H7 (cell line): ENCODE data around the gene CLDN20. TPM values are rescaled to one million over a fixed set of nuclear protein-coding genes. Genes with fewer than 3 reads are reported as not detected.
"Not testable (repeated sequence)": the region's sequence is repeated elsewhere in the genome, so short reads cannot be mapped to it uniquely, and the experiment has no call there.

Experiments
- DNase-seq: peaks from one replicate; pipeline ENCODE4 v3.0.0; 2012
- H3K27me3 ChIP-seq: 2 replicates; pipeline ENCODE4 v1.6.0; 2011; ENCODE audit warnings: mild to moderate bottlenecking, low read length; ENCODE audit not compliant: control insufficient read depth, insufficient read depth
- H3K36me3 ChIP-seq: replicated peaks from 2 replicates; pipeline ENCODE4 v1.5.1; 2011; ENCODE audit warnings: low read length; ENCODE audit not compliant: control insufficient read depth, insufficient read depth
- H3K4me3 ChIP-seq: 2 replicates; pipeline ENCODE4 v1.5.1; 2011; ENCODE audit warnings: low read depth, mild to moderate bottlenecking, control low read depth, low read length, moderate library complexity; ENCODE audit not compliant: insufficient read depth
- total RNA-seq: library from RNA; depleted of rRNA; stranded (reverse); fragments of >200 nt; shearing (Covaris generic); gene quantifications from 2 replicates; pipeline ENCODE4 v1.2.3, GENCODE V29; 2014

Gene CLDN20
- total RNA-seq, 1 experiment from 2014 or later = not detected

- peaks cover 13% of the 10 kb centered on the region for H3K36me3 ChIP-seq
- no peaks in the 10 kb centered on the region for H3K27me3 ChIP-seq
- no peak for DNase-seq
- no peak overlapping the region for H3K4me3 ChIP-seq
Observed at GRCh38 chr6:155253337-155253736, 10.5 kb upstream of the CLDN20 start.

GRCh38 chr6:155254139-155254538 lies 9.7 kb upstream of the CLDN20 start:
- peaks cover 18% of the 10 kb centered on the region for H3K36me3 ChIP-seq
- H3K27me3 ChIP-seq = no peaks in the 10 kb centered on the region
- DNase-seq = no peak
- no peak overlapping the region for H3K4me3 ChIP-seq

DNA sequence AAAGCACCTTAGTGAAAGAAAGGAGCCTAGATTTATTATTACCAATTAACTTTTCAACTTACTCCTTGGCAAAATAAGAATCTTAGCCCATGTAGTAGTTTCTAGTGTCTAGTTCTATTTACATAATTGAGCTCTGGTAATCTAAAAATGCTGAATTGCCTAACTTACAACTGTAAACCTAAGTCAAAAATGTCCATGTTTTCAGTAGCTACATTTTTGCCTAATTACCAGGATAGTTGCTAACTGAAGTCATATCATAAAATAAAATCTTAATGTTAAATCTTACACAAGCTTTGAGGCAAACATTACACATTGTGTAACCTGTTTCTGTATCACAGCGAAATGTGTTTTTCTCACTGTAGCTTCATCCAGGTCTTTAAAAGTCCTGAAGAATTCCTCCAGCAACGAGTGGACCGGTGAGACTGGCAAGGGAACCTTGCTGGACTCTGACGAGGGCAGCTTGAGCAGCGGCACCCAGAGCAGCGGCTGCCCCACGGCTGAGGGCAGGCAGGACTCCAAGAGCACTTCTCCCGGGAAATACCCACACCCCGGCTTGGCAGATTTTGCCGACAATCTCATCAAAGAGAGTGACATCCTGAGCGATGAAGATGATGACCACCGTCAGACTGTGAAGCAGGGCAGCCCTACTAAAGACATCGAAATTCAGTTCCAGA lies 7.6 kb upstream of the CLDN20 start:
- DNase-seq = no peak
- Histone ChIP-seq H3K27me3 (no peaks in the 10 kb centered on the region), H3K4me3 (no peak overlapping the region), H3K36me3 (peaks cover 20% of the 10 kb centered on the region)

GRCh38 chr6:155257796-155258195 lies 6.0 kb upstream of the CLDN20 start:
- H3K36me3 ChIP-seq = peaks cover 18% of the 10 kb centered on the region

GRCh38 chr6:155259204-155259603 lies 4.6 kb upstream of the CLDN20 start:
- DNase-seq = no peak
- Histone ChIP-seq H3K27me3 (no peaks in the 10 kb centered on the region), H3K36me3 (peaks cover 18% of the 10 kb centered on the region), H3K4me3 (no peak overlapping the region)

More at GRCh38 chr6:155257796-155258195, 6.0 kb upstream of the CLDN20 start:
- H3K27me3 ChIP-seq = no peaks in the 10 kb centered on the region
- DNase-seq = no peak
- no peak overlapping the region for H3K4me3 ChIP-seq

DNA sequence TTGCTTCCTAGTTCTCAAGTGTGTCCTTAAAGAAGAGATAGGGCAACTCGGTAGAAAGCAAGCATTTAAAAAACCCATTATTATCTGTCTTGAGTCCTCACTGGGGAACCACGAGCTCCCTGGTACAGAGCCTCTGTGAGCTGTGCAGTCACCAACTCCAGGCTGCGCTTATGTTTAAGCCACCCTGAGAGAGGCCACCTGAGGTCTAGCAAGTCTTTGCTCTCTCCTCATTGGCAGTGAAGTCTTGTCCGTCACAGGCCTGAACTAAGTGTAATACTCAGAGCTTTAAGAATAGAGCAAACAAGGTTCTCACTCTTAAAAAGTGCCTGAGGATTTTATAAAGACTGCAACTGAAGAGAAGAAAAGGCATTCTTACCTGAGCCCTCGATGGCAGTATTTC lies 3.9 kb upstream of the CLDN20 start:
- DNase-seq = no peak
- H3K4me3 ChIP-seq = no peak overlapping the region
- H3K36me3 ChIP-seq = peaks cover 17% of the 10 kb centered on the region
- no peaks in the 10 kb centered on the region for H3K27me3 ChIP-seq

- DNase-seq = no peak
- Histone ChIP-seq H3K27me3 (no peaks in the 10 kb centered on the region), H3K4me3 (no peak overlapping the region), H3K36me3 (peaks cover 17% of the 10 kb centered on the region)
Observed at GRCh38 chr6:155260686-155261085, 3.1 kb upstream of the CLDN20 start.

- peaks cover 17% of the 10 kb centered on the region for H3K36me3 ChIP-seq
- DNase-seq = peak; percentile 75
Observed at GRCh38 chr6:155261111-155261900, 2.5 kb upstream of the CLDN20 start.

DNA sequence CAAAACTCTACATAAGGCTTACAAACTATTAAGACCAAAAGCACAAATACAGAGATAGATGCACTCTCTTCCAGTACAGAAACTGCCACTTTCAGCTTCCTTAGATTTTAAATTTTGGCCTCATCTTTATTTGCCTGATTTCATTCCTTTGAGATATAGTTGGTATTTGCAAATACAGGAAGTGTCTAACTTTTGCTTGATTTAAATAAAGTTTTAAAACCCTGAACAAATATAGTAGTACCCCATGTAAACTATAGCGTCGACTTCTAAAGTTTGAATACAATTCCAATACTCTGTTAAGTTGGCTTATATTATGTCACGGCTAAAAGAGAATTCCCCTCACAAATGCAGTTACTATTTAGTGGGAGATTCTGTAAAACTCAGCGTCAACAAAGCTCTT lies 1.2 kb upstream of the CLDN20 start:
- H3K4me3 ChIP-seq = no peak overlapping the region

More at GRCh38 chr6:155261111-155261900, 2.5 kb upstream of the CLDN20 start:
- no peak overlapping the region for H3K4me3 ChIP-seq
- no peaks in the 10 kb centered on the region for H3K27me3 ChIP-seq

DNA sequence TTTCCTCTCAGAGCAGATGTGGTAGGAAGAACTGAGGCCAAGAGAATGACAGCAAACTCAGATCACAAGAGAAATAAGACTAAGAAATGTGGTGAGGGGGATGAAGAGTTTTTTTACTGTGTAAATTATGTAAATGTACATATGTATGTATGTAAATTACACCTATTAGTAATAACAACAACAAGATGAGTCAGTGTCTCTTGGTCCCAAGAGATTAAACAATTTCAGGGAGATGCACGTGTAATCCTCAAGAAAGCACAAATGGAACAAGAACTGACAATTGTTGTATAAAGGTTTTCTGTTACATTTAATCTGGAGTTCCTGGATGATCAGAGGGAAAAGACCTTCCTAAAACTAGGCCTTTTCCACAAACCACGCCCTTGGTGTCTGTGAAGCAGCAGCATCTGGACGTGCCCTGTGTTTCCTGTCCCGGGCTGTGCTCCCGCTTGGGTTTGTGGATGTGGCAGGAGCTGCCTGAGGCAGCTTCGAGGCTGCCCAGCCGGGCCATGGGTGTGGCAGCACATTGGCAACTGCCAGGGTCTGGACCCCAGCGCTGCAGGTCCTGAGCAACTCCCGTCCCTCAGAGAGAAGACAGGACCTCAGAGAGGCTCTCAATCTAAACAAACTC lies 994 bp downstream of the CLDN20 start:
- Histone ChIP-seq H3K4me3 (no peak overlapping the region), H3K36me3 (peaks cover 3% of the 10 kb centered on the region), H3K27me3 (no peaks in the 10 kb centered on the region)
- DNase-seq = no peak

More for the DNA sequence above, 1.2 kb upstream of the CLDN20 start:
- Histone ChIP-seq H3K27me3 (no peaks in the 10 kb centered on the region), H3K36me3 (peaks cover 10% of the 10 kb centered on the region)
- no peak for DNase-seq

- no peaks in the 10 kb centered on the region for H3K36me3 ChIP-seq
- no peak overlapping the region for H3K4me3 ChIP-seq
- no peak for DNase-seq
- no peaks in the 10 kb centered on the region for H3K27me3 ChIP-seq
Observed at GRCh38 chr6:155265843-155266535, 2.2 kb downstream of the CLDN20 start.

DNA sequence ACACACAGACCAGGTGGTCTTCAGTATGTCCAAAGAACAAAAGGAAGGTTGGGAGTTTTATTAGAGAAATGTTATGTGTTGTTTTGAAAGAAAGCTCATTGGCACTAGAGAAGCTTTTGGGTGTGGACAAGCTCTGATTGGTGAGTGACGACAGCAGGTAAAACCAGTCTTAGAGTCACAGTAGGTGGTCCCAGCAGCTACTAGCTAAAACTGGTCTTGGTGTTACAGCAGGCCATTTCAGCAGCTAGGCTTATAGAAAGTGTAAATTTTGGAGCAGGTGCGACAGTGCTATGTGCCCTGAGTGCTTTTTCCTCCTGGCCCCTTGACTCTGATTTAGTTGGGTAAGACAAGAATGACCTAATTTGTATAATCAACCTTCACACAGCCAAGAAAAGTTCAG lies 3.6 kb downstream of the CLDN20 start:
- no peak overlapping the region for H3K4me3 ChIP-seq
- no peaks in the 10 kb centered on the region for H3K27me3 ChIP-seq
- DNase-seq = no peak

DNA sequence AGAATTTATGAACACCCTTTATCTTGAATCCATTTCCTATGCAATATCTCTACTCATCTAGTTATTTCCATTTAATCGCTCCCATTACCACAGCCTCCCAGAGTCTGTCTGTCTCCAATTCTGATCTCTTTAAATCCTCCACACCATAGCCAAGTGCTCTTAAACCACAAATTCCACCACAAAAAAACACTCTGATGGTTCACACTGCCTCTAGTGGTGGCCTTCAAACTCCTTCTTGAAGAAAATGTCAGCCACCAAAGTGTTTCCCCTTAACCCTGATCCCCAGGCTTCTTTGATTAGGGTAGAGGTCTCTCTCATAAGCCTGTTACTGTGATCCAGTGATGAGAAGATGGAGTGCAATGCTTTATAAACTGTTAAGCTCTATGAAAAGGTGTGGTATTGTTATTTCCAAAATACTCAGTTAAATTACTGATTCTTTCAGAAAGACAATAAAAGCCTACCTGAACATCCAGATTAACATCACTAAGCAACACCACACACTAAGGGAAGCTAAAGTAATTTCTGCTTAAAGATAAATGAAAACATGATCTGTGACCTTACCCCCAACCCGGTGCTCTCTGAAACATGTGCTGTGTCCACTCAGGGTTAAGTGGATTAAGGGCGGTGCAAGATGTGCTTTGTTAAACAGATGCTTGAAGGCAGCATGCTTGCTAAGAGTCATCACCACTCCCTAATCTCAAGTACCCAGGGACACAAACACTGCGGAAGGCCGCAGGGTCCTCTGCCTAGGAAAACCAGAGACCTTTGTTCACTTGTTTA lies 4.5 kb downstream of the CLDN20 start:
- peak; percentile 36 for DNase-seq
- H3K36me3 ChIP-seq, H3K4me3 ChIP-seq, H3K27me3 ChIP-seq: not testable (repeated sequence)

More for the DNA sequence above, 3.6 kb downstream of the CLDN20 start:
- H3K36me3 ChIP-seq = no peaks in the 10 kb centered on the region

DNA sequence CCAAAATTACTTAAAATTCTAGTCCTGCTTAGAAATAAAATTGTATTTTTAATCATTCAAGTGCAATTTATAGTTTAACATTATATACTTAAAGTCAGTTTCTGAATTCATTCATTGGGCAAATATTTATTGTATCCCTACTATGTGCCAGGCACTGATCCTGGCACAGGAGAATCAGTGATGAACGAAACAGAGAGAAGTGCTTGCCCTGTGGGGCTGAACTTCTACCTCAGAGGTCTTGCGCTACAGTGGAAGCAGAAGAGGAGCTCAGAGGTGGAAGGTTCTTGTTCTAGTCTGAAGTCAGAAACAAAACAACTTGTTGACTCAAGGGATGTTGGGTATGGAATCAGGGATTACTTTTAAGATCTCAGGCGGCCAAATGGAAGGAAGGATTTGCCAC lies 6.0 kb downstream of the CLDN20 start:
- DNase-seq = no peak
- Histone ChIP-seq H3K36me3 (no peaks in the 10 kb centered on the region), H3K27me3 (no peaks in the 10 kb centered on the region), H3K4me3 (no peak overlapping the region)
